Measurements from ENCODE around the gene PACS2.

DNA sequence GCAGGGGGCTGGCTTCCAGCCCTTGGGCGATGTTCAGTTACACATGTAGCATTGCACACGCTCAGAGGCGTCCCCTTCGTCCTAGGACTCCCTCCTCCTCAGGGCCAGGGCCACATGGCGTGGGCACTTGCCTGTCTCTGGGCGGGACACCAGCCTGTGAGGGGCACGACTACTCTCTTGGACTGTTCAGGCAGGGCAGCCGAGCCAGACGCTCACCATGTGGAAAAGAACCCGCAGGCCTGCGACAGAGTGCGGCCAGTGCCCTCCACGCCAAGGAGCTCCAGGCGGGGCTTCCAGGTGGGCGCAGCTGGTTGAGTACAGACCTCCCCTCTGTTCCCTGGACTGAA, 126.0 kb downstream of the PACS2 start:
- TF ChIP-seq EZH2 (IDR thresholded peaks at IDR 0.05; ENCODE audit: borderline replicate concordance, insufficient read depth, low read depth, low read length, poor library complexity, severe bottlenecking) = no peak
- TF ChIP-seq, protein P1, sequence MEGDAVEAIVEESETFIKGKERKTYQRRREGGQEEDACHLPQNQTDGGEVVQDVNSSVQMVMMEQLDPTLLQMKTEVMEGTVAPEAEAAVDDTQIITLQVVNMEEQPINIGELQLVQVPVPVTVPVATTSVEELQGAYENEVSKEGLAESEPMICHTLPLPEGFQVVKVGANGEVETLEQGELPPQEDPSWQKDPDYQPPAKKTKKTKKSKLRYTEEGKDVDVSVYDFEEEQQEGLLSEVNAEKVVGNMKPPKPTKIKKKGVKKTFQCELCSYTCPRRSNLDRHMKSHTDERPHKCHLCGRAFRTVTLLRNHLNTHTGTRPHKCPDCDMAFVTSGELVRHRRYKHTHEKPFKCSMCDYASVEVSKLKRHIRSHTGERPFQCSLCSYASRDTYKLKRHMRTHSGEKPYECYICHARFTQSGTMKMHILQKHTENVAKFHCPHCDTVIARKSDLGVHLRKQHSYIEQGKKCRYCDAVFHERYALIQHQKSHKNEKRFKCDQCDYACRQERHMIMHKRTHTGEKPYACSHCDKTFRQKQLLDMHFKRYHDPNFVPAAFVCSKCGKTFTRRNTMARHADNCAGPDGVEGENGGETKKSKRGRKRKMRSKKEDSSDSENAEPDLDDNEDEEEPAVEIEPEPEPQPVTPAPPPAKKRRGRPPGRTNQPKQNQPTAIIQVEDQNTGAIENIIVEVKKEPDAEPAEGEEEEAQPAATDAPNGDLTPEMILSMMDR (IDR thresholded peaks at IDR 0.05) = no peak
